Glomerular endothelial cell (primary cell): ENCODE results near the gene DCBLD2. TPM values are rescaled to one million over a fixed set of nuclear protein-coding genes. Genes with fewer than 3 reads are reported as not detected.

ENCODE experiments used
- DNase-seq: peaks from one replicate; pipeline ENCODE4 v3.0.0-alpha.2; 2011; ENCODE audit warnings: low read depth, low spot score; ENCODE audit errors: extremely low read depth
- total RNA-seq: library from RNA; depleted of rRNA; stranded (reverse); fragments of >200 nt; gene quantifications from 2 replicates; pipeline ENCODE4 v1.2.3, GENCODE V29; 2015

DCBLD2 gene
- total RNA-seq, 1 donor from 2014 or later, result 175 TPM

DNA sequence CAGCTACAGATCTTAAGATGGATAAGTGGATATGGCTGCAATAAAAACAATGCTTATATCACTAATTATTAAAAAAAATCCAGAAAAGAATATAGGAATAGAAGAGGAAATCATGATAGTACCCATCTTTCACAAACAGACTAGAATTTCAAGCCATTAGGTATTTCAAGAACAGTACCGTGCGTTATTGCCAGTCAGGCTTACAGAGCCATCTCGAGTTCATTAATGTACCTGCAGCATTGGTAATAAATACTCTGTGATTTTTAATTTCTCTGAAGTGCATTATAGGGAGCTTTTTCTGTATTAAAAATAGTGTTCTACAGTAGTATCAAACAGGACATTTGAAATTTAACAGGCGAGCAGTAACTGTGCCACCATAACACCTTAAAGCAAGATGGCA, 102.7 kb downstream of the DCBLD2 start:
- DNase-seq, result no peak

GRCh38 chr3:98797905-98798304, 103.6 kb downstream of the DCBLD2 start:
- DNase-seq, result no peak

DNA sequence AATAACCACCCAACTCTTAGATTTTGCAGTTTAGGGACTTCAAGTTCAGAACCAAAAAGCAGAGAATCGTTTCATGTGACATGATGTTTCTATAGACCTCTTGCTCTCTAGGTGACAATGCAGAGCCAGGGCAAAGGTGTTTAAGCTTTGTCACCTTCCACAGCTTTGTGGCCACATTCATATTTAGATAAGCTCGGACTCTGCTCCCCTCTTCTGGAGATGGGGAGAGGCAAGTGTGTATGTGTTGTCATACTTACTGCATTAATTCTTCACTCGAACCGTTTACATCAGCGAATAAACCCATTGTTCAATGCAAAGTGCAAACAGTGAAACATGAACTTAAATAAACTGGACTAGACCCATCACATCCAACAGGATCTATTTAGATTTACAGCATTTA, 105.2 kb downstream of the DCBLD2 start:
- no peak for DNase-seq

- no peak for DNase-seq
Observed at GRCh38 chr3:98793971-98794370, 107.5 kb downstream of the DCBLD2 start.

- no peak for DNase-seq
Observed at GRCh38 chr3:98791341-98792325, 109.9 kb downstream of the DCBLD2 start.

DNA sequence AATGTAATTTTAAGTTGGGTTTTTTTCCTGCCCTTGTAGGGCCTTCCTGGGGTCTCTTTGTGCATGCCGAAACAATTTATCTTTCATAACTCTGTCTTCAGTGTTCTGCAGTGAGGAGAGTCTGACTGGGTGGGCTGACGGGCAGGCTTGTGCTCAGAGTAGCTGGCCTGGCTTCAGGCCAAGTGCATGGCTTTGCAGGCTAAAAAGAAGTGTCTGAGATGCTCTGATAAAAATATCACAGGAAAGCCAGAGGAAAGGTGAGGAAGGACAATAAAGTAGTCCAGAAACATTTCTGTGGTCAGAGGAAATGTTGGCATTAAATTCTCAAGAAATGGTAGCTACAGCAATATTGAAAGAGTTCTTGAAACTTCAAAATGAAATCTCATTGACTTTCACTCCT, 112.8 kb downstream of the DCBLD2 start:
- no peak for DNase-seq

- no peak for DNase-seq
Observed at GRCh38 chr3:98787181-98787580, 114.3 kb downstream of the DCBLD2 start.

DNA sequence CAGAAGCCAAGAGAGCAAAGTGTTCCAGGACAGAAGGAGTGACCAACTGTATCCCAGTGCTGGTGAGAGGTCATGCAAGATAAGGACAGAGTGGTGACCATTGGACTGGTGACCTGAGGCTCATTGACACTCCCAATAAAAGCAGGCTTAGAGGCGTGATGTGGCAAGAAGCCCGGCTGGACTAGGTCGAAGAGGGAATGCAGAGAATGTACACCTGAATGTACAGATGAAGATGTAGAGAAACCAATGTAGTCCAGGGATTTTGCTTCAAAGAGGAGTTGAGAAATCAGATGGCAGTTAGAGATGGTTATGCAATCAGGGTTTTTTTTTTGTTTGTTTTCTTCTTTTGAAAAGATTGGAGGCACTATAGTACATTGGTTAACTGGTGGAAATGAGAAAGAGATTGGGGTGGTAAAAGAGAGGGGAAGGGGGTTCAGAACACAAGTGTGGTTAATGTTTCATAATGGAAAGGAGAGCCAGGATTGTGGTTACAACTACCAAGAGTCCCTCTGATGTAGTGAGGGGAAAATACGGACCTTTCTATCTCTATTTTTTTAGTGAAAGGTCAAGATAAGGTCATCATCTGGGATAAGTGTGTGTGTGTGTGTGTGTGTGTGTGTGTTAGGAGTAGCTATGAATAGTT, 115.0 kb downstream of the DCBLD2 start:
- DNase-seq, result no peak

DNA sequence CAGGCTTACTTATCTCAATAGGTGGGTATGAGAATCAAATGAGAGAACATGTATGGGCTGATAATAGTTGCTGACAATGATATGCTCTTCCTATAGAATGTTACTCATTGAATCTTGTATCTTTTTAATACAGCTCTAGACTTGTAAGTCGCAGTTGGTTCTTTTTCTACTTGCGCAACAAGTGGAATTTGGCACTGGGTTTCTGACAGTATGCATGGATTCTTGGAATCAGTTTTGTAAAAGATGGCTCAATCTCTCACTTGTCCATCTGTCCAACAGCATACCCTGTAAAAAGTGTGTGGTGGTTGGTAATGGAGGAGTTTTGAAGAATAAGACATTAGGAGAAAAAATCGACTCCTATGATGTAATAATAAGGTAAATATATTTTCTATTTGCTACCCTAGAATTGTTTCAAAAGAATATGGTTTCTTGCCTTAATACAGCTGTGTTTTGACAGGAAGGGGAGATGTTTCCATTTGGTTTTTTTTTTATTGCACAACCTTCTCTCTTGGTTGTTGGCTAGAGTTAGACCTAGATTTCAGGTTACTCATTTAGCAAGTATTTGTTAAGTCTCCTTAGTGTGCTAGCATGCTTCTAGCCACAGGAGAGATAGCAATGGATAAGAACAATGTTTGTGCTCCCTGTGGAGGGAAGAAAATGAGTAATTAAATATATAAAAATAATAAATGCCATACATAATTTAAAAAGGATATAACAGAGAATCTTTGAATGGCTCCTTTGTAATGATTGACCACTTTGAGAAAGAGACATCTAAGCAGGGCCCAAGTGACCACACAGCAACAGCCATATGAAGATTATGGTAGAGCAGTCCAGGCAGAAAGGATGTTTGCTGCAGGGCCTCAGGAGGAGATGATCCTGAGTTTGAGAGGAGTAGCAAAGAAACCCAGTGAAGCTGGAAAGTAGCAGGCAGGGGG, 116.6 kb downstream of the DCBLD2 start:
- DNase-seq, result no peak

DNA sequence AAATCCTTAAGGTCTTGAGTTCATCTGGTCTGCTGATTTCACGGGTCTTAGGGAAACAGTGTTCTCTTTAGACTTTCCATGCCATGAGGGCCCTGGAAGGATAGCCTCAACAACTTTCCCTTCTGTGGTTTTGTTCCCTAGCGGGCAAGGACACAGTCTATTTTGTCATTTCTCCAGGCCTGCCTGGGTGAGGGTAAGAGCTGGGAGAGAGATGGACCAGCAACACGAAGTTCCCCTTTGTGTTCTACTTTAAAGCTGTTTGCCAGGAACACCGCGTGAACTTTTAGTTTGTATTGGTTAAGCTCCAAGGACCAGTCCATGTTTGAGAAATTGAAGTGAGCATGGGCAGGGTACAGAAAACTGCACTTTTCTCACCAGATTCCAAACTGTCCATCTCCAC, 117.5 kb downstream of the DCBLD2 start:
- no peak for DNase-seq

DNA sequence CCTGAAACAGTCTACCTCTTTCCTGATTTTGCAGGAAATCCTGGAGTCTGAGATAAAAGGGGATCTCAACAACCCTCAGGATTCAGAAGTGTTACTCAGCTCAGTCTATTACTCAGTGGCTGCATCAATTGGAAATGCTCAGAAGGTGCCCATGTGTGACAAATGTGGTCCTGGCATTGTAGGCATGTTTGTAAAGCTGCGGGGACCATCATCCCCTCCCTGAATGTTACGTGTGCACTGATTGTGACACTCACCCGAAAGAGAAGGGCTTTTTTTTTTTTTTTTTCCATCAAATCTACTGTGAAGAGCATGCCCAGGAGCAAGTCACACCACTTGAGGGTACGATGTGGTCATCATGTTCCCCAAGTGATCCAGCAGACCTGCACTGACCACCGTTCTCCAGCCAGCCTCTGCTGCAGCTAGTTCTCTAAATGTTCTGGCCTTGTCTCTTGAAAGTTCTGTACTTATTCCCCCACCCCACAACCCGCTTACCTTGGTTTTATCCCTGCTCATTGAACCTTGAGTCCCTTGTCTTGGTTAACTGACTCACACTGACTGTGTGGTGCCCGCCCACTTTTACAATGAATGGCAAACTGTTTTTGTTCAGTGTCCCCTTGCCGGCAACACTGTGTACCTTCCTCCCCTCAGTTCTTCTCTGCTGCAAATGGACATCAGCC, 118.5 kb downstream of the DCBLD2 start:
- DNase-seq, result no peak

DNA sequence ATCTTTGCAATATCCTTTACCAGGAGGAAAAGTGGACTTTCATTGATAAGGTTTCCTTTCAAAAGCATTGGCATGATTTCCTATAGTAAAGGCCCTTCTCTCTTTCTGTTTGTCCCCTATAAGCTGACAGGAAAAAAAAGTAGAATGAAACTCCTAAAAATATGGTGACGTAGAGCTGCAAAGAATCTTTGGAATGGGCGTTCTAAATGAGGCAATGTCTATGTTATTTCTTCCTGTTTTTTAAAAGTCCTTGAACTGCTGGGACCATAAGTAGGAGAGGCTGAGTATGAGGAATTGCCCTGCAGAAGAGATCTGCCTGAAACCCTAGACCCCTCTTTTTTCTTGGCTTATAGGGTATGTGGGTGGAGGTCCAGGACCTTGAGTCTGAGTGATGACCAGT, 121.2 kb downstream of the DCBLD2 start:
- DNase-seq, result no peak

- no peak for DNase-seq
Observed at GRCh38 chr3:98779541-98780335, 121.8 kb downstream of the DCBLD2 start.

- DNase-seq, result peak; percentile 93
Observed at GRCh38 chr3:98778852-98779413, 122.6 kb downstream of the DCBLD2 start.

DNA sequence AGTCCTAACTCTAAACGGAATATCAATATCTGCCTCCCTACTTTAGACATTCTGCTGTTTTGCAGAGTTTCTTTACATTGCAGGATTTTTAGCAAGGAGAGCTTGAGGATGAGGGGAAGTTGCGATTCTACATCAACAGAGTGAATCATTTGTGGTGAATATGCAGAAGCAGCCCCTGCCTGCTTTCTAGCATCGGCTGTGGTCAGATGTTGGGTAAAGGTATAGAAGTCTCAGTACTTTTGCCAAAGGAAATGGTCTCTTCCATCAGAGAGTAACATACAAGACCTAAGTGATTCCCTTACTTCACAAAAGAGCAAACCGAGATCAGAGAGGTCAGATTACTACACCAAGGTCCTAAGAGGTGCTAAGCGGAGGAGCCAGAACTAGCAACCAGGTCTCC, 123.1 kb downstream of the DCBLD2 start:
- DNase-seq, result no peak

DNA sequence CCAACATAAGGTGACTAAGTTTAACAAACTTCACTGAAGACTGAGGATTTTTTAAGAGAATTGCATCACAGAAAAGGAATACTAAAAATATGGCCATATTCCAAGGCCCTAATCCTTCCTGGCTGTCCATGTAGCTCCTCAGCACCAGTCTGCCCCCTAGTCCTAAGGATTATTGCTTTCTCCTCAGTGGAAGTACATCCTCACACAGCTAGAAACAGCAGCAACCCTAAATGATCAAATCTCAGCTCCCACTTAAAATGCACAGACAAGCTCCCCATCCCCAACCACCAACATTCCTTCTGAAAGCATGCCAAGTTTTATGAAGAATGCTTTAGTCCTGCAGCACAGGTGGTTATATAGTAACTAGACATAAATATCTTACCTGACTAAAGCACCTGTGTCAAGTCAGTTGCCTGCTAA, 123.7 kb downstream of the DCBLD2 start:
- DNase-seq, result no peak

DNA sequence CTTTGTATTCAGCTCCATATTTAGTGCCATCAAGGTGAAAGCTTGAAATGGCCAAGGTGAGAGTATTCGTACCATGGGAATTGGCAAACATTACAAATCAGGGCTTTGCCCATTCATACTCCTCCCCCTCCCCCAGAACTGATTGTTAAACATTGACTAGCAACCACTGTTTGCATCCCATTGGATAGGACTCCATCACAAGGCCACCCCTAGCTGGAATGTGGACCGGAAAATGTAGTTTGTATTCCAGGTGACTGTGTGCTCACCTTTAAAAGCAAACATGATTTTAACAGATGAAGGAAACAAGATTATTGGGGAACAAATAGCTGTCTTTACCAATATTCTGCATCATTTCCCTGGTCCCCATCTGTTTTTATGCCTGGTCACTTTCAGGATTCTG, 124.2 kb downstream of the DCBLD2 start:
- DNase-seq, result no peak

GRCh38 chr3:98776140-98776493, 125.4 kb downstream of the DCBLD2 start:
- DNase-seq, result no peak

- no peak for DNase-seq
Observed at GRCh38 chr3:98775459-98776139, 125.9 kb downstream of the DCBLD2 start.
